NCI-H2081 (cell line): ENCODE results near the gene TAF7.
"Not testable (repeated sequence)": the region's sequence is repeated elsewhere in the genome, so short reads cannot be mapped to it uniquely, and the experiment has no call there.

Source experiments
- DNase-seq, 2 experiments: peaks; one replicate each; lab custom pipeline; 2025; lab: John Stamatoyannopoulos, UW

Gene TAF7

GRCh38 chr5:141320225-141321169 lies at the start of gene TAF7:
TAF7 (minus strand) TSS chr5:141320784; CDS start chr5:141320044, 740 bp downstream.
- DNase-seq, result peak; percentile 85 to 86

GRCh38 chr5:141366016-141366896 lies 45.7 kb upstream of the TAF7 start:
- no peak for DNase-seq

GRCh38 chr5:141363952-141364660 lies 43.5 kb upstream of the TAF7 start, which contains the start of gene PCDHGA5:
PCDHGA5 (plus strand) TSS chr5:141364162; CDS start chr5:141364331, 169 bp downstream.
- DNase-seq, result no peak

GRCh38 chr5:141362719-141363118 lies 42.1 kb upstream of the TAF7 start:
- DNase-seq, result no peak

- no peak for DNase-seq
Measured at GRCh38 chr5:141360685-141361084, 40.1 kb upstream of the TAF7 start.

- no peak for DNase-seq
Measured at GRCh38 chr5:141359790-141360426, 39.3 kb upstream of the TAF7 start, which contains the start of gene PCDHGB2. PCDHGB2 (plus strand) TSS chr5:141359994; CDS start chr5:141360136, 142 bp downstream.

- no peak for DNase-seq
Measured at GRCh38 chr5:141356950-141357349, 36.4 kb upstream of the TAF7 start.

GRCh38 chr5:141356133-141356532 lies 35.5 kb upstream of the TAF7 start:
- DNase-seq, result no peak

- no peak for DNase-seq
Measured at GRCh38 chr5:141355641-141356040, 35.1 kb upstream of the TAF7 start.

GRCh38 chr5:141354900-141355469 lies 34.4 kb upstream of the TAF7 start, which contains the start of gene PCDHGA4:
PCDHGA4 (plus strand) TSS chr5:141355021; CDS start chr5:141355108, 87 bp downstream.
- DNase-seq, result no peak

GRCh38 chr5:141351591-141351990 lies 31.0 kb upstream of the TAF7 start:
- DNase-seq, result no peak

- DNase-seq, result peak; percentile 83 to 87
Measured at GRCh38 chr5:141349917-141350619, 29.5 kb upstream of the TAF7 start, which contains the start of gene PCDHGB1. PCDHGB1 (plus strand) TSS chr5:141350099; CDS start chr5:141350261, 162 bp downstream.

GRCh38 chr5:141346017-141346416 lies 25.4 kb upstream of the TAF7 start:
- not testable (repeated sequence) for DNase-seq

- DNase-seq, result no peak
Measured at GRCh38 chr5:141345327-141345726, 24.7 kb upstream of the TAF7 start.

GRCh38 chr5:141343953-141344463 lies 23.4 kb upstream of the TAF7 start:
- no peak for DNase-seq

- no peak for DNase-seq
Measured at GRCh38 chr5:141343242-141343952, 22.8 kb upstream of the TAF7 start, which contains the start of gene PCDHGA3. PCDHGA3 (plus strand) TSS chr5:141343829; CDS start chr5:141344034, 205 bp downstream.

GRCh38 chr5:141342773-141343172 lies 22.2 kb upstream of the TAF7 start:
- no peak for DNase-seq

- not testable (repeated sequence) for DNase-seq
Measured at GRCh38 chr5:141340781-141341354, 20.3 kb upstream of the TAF7 start.
